SK-N-MC (cell line): Measurements from ENCODE around the gene ATMIN.

Experiments
- DNase-seq: peaks from one replicate; pipeline ENCODE4 v3.0.0-alpha.2; 2011; ENCODE audit warnings: low read depth, low spot score
- H3K27ac ChIP-seq: fragments of 200-600 bp; sonication (generic); 2 replicates; pipeline ENCODE4 v1.5.1; 2016; ENCODE audit warnings: mixed run types
- H3K36me3 ChIP-seq: fragments of 200-600 bp; sonication (generic); 2 replicates; pipeline ENCODE4 v1.6.1; 2017; ENCODE audit warnings: antibody characterized with exemption, low read length, mixed read lengths; ENCODE audit not compliant: insufficient read depth
- H3K4me3 ChIP-seq: fragments of 200-600 bp; sonication (generic); 2 replicates; pipeline ENCODE4 v1.5.1; 2016
- H3K9ac ChIP-seq: fragments of 200-600 bp; sonication (generic); 2 replicates; pipeline ENCODE4 v1.8.0; 2017; ENCODE audit warnings: mixed run types, mixed read lengths; ENCODE audit not compliant: insufficient read length
- H3K9me3 ChIP-seq: fragments of 200-600 bp; sonication (generic); 2 replicates; pipeline ENCODE4 v1.6.1; 2017; ENCODE audit warnings: low read depth, mild to moderate bottlenecking, antibody characterized with exemption, low read length, moderate library complexity, mixed read lengths
- EZH2 ChIP-seq: fragments of 200-600 bp; sonication (generic); IDR thresholded peaks from one replicate; pipeline ENCODE4 v1.6.1; 2017; ENCODE audit warnings: antibody characterized with exemption
- FOXP2 ChIP-seq: optimal IDR thresholded peaks from 2 replicates; pipeline ENCODE3; 2011; ENCODE audit warnings: mild to moderate bottlenecking, moderate library complexity; ENCODE audit not compliant: insufficient read depth; ENCODE audit errors: extremely low read length, control extremely low read depth
- POLR2AphosphoS5 ChIP-seq: IDR thresholded peaks from 2 replicates; pipeline ENCODE4 v1.6.1; 2012; ENCODE audit warnings: mild to moderate bottlenecking, low read depth, low read length, borderline replicate concordance

Gene ATMIN

DNA sequence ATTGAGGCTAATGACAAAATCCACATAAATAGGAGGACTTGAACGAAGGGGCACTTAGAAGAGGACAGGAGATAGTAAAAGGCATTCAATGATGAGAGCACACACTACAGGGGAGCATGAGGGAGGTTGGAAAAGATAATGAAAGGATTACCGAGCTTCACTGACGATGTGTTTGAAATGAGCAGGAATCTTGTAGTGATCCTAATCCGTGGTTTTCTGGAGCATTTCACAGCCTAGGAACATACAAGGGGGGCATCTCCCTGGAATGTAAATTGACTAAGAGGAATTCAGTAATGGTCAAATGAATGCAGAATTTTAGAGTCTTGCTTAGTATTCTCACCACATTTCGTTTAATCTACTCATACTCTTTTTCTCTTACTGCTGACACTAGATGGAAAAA, 5.2 kb downstream of the ATMIN start:
- H3K9ac ChIP-seq = no peak overlapping the region
- no peak overlapping the region for H3K27ac ChIP-seq
- TF ChIP-seq POLR2AphosphoS5 (no peak), FOXP2 (no peak), EZH2 (no peak)
- peaks cover 22% of the 10 kb centered on the region; the same call in 1 of the 2 replicates for H3K36me3 ChIP-seq
- H3K9me3 ChIP-seq = no peaks in the 10 kb centered on the region
- no peak for DNase-seq
- no peak overlapping the region for H3K4me3 ChIP-seq

DNA sequence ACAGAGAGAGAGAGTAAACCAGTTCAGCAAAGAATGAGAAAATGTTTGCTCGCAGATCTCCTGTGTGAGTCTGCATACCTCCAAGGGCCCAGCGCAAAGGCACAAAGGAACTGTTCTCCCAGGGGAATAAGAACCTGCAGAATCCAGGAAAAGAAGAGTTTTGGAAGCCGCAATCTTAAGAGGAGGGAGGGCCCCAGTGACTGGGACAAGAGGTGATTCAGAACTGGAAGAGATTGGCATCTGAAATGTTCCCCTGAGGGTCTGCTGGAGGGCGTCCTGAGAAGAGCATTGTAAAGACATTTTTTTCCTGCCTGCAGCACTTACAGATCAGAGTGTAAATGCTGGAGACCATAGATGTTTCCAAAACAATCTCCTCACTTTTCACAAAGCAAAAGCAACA, 6.1 kb downstream of the ATMIN start:
- TF ChIP-seq FOXP2 (no peak), POLR2AphosphoS5 (no peak), EZH2 (no peak)
- peaks cover 22% of the 10 kb centered on the region; the same call in 1 of the 2 replicates for H3K36me3 ChIP-seq

DNA sequence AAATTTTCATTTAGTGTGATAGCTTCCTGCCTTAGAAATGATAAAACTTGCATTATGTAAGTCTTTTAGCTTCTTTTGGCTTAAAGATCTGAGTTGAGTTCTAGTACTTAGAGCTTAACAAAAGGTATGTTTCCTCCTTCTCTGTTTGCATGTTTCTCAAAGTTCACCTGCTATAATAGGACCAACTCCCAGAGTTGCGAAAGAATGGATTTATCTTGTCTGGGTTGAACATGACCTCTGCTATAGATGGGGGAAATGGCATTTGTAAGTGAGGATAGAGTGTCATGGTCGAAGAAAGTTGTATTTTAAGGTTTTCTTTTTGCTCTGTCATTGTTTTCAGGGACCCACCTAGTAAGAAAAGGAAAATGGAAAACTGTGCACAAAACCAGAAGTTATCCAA, 7.2 kb downstream of the ATMIN start:
- H3K9me3 ChIP-seq = no peaks in the 10 kb centered on the region
- no peak overlapping the region for H3K27ac ChIP-seq
- no peak overlapping the region for H3K9ac ChIP-seq
- H3K36me3 ChIP-seq = peaks cover 22% of the 10 kb centered on the region; the same call in 1 of the 2 replicates
- H3K4me3 ChIP-seq = no peak overlapping the region
- TF ChIP-seq EZH2 = no peak
- TF ChIP-seq FOXP2 = no peak
- TF ChIP-seq POLR2AphosphoS5 = no peak
- DNase-seq = no peak

More for the DNA sequence above, 6.1 kb downstream of the ATMIN start:
- no peak overlapping the region for H3K27ac ChIP-seq
- H3K9ac ChIP-seq = no peak overlapping the region
- no peak overlapping the region for H3K4me3 ChIP-seq
- no peaks in the 10 kb centered on the region for H3K9me3 ChIP-seq
- DNase-seq = no peak

DNA sequence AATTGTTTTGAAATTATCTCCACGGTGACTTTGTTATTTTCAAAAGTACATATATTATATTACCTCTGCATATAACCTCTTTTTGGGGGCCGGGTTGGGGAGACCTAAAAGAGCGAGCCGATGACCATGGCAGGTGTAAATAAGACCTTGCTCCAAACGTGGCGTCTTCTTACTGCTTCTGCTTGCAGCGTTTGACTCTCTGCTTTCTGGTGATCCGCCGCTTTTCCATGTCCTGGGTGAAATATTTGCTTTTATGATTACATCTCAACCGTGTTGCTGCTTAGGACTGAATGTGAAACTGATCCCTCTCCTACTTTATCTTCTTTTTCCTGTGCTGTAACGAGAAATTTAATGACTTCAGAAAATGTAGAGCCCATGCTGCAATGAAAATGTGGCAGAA, 18.1 kb downstream of the ATMIN start:
- no peak overlapping the region for H3K27ac ChIP-seq
- H3K4me3 ChIP-seq = no peak overlapping the region
- no peaks in the 10 kb centered on the region for H3K36me3 ChIP-seq
- H3K9me3 ChIP-seq = no peaks in the 10 kb centered on the region; the same call in 1 of the 2 replicates
- no peak for TF ChIP-seq FOXP2
- no peak for TF ChIP-seq EZH2
- TF ChIP-seq POLR2AphosphoS5 = no peak
- no peak overlapping the region for H3K9ac ChIP-seq
- DNase-seq = no peak

DNA sequence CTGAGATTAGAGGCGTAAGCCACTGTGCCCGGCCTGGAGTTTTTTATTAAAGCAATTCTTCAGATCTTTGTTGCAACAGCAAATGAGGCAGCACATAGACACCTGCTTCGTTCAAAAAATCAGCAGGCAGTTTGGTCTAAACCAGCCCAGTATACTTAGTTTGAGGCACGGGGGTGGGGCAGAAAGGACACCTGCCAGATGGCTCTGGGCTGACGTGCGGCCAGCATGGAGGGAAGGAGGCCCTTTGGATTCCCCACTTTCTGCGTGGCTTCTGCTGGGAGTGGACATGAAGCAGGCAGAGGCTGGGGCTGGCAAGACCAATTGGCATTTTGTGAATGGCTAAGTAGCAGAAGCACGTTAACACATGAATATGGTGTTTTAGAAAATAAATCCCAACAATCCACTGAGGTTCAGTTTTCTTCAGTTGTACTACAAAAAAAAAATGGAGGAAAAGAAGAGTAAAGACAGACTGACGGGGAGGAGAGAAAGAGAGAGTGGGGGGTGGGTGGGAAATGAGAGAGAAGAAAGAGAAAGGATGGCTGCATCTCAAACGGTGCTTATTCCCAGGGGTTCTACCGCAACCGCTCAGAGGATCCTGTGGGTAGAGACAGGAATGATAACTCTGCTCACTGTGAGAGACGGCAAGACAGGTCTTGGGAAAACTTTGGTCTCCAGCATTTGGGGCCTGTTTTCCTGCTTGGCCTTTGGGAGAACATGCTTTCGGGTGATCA, 25.1 kb downstream of the ATMIN start:
- H3K9me3 ChIP-seq = no peaks in the 10 kb centered on the region
- H3K4me3 ChIP-seq = no peak overlapping the region
- no peak for DNase-seq
- H3K9ac ChIP-seq = no peak overlapping the region
- no peaks in the 10 kb centered on the region for H3K36me3 ChIP-seq
- TF ChIP-seq POLR2AphosphoS5 = no peak
- TF ChIP-seq FOXP2 = no peak
- TF ChIP-seq EZH2 = no peak
- no peak overlapping the region for H3K27ac ChIP-seq

DNA sequence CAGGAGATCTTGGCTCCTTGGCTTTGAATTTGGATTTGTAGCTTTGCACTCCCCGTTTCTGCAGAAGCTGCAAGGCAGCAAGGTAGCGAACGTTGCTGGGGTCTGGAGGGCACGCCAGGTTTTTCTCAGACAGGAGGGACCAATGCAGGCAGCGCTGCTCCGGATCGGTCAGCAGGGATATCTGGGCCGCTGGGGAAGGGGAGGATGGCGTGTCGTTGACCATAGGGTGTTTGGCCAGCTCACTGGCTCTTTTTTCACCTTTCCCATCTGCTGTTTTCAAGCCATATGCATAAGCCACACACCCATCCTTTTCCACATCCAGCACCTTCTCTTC, 25.6 kb downstream of the ATMIN start:
- no peak for DNase-seq
- Histone ChIP-seq H3K9ac (no peak overlapping the region), H3K36me3 (no peaks in the 10 kb centered on the region), H3K9me3 (no peaks in the 10 kb centered on the region), H3K4me3 (no peak overlapping the region), H3K27ac (no peak overlapping the region)
- TF ChIP-seq POLR2AphosphoS5 (no peak), FOXP2 (no peak), EZH2 (no peak)

DNA sequence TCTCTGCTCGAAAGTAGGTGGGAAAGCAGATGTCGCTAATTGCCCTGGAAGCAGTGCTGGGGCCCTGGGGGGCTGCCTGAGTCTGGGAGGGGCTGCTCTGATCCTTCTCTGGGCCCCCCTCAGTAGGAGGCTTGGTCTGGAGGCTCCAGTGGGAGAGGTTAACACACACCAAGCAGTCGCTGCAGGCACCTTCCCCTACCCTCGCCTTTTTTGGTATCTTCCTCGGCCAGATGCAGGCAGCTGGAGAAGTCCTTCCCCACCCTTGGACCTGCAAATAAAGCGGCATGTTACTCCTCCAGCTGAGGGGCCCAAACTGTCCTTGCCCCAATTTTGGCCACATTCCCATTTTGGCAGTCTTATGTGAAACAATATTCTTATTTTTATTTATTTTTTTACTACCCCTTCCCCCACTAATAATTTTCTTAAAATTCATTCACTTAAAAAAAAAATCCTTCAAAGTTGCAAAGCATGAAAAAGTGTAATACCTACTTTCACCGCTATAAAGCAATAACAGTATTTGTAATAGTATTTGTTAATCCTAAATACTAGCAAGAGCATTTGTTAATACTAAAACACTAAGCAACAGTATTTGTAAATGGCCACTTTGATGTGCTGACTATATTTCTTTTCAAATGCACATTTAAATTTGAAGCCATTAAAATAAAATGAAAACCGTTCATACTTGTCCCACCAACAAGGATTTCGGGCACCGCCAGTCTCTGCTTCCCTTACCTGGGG, 26.4 kb downstream of the ATMIN start:
- Histone ChIP-seq H3K9me3 (no peaks in the 10 kb centered on the region), H3K27ac (no peak overlapping the region), H3K36me3 (no peaks in the 10 kb centered on the region), H3K4me3 (no peak overlapping the region), H3K9ac (no peak overlapping the region)
- TF ChIP-seq POLR2AphosphoS5 (no peak), EZH2 (no peak), FOXP2 (no peak)
- DNase-seq = no peak

DNA sequence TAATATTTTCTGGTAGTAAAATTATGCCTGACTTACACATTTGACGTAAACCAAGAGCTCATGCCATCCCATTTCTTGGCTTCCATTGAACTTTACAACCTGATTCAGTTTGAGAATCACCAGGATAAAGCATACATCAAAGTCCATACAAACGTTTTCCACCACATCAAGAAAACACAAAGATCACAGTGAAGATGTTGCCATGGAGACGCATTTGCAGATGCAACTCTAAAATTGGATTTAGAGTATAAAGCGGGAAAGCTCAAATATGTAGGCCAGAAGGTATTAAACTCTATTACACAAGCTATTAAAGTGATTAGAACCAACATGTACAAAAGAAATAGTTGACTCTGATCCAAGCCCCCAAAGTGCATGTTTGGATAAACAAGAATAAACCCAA, 31.0 kb downstream of the ATMIN start:
- Histone ChIP-seq H3K4me3 (no peak overlapping the region), H3K27ac (no peak overlapping the region), H3K9ac (no peak overlapping the region), H3K9me3 (no peaks in the 10 kb centered on the region), H3K36me3 (no peaks in the 10 kb centered on the region)
- no peak for DNase-seq
- TF ChIP-seq POLR2AphosphoS5 = no peak
- TF ChIP-seq EZH2 = no peak

DNA sequence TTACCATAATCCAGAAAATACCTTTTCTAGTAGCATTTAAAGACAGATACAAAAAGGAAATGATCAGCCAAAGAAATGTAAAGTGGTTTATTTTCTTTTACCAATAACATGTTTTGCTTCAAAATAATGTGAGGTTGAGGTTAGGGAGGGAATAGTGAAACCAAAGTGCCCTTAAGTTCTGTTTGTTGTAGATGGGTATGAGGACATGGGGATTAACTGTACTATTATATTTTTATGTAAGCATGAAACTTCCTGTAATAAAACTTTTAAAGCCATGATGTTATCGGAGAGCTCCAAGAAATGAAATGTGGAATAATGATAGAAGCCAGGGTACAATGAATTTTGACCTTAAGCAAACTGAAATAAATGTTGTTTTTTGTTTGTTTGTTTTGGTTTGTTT, 31.5 kb downstream of the ATMIN start:
- Histone ChIP-seq H3K9me3 (no peaks in the 10 kb centered on the region), H3K27ac (no peak overlapping the region), H3K36me3 (no peaks in the 10 kb centered on the region), H3K9ac (no peak overlapping the region), H3K4me3 (no peak overlapping the region)
- no peak for TF ChIP-seq POLR2AphosphoS5
- TF ChIP-seq FOXP2 = no peak
- no peak for TF ChIP-seq EZH2
- DNase-seq = no peak
